ENCODE results near the gene MACF1.
A peak's percentile ranks its signal among the peaks of the same experiment; 100 is the strongest.
"Not testable (repeated sequence)": the region's sequence is repeated elsewhere in the genome, so short reads cannot be mapped to it uniquely, and the experiment has no call there.

MACF1 gene

GRCh38 chr1:39522661-39523567 lies 318.4 kb downstream of the MACF1 start:
- H3K27me3 Mint-ChIP-seq: no peaks in the 10 kb centered on the region
- DNase-seq: no peak
- H3K4me1 Mint-ChIP-seq: peaks cover 14% of the 10 kb centered on the region
- H3K9me3 Mint-ChIP-seq: no peaks in the 10 kb centered on the region
- H3K4me3 Mint-ChIP-seq: no peak overlapping the region
- CTCF ChIA-PET: no interaction called here
- no peak overlapping the region for H3K27ac Mint-ChIP-seq
- no peaks in the 10 kb centered on the region for H3K36me3 Mint-ChIP-seq

- Mint-ChIP-seq H3K27me3 (no peaks in the 10 kb centered on the region), H3K4me1 (peaks cover 14% of the 10 kb centered on the region), H3K36me3 (no peaks in the 10 kb centered on the region)
Measured at GRCh38 chr1:39524171-39524570, 319.7 kb downstream of the MACF1 start.

GRCh38 chr1:39524591-39525365 lies 320.3 kb downstream of the MACF1 start:
- Mint-ChIP-seq H3K4me3 (no peak overlapping the region), H3K9me3 (no peaks in the 10 kb centered on the region), H3K27ac (no peak overlapping the region)

More at GRCh38 chr1:39524171-39524570, 319.7 kb downstream of the MACF1 start:
- no peaks in the 10 kb centered on the region for H3K9me3 Mint-ChIP-seq
- CTCF ChIA-PET: no interaction called here
- no peak overlapping the region for H3K4me3 Mint-ChIP-seq
- DNase-seq: no peak
- peak overlapping the region; percentile 64 for H3K27ac Mint-ChIP-seq

GRCh38 chr1:39525366-39526165 lies 321.1 kb downstream of the MACF1 start:
- Mint-ChIP-seq H3K9me3 (no peaks in the 10 kb centered on the region), H3K4me1 (peaks cover 14% of the 10 kb centered on the region), H3K27ac (peak overlapping the region; percentile 7), H3K4me3 (no peak overlapping the region), H3K36me3 (no peaks in the 10 kb centered on the region), H3K27me3 (no peaks in the 10 kb centered on the region)
- CTCF ChIA-PET: interaction anchor here (2.6 kb wide), 1 partner anchor 14 kb away, joined by 11 read pairs; no protein-coding TSS in a partner anchor
- DNase-seq: peak; percentile 68

More at GRCh38 chr1:39524591-39525365, 320.3 kb downstream of the MACF1 start:
- Mint-ChIP-seq H3K36me3 (no peaks in the 10 kb centered on the region), H3K4me1 (peaks cover 14% of the 10 kb centered on the region), H3K27me3 (no peaks in the 10 kb centered on the region)
- DNase-seq: no peak
- CTCF ChIA-PET: no interaction called here

- Mint-ChIP-seq H3K9me3 (no peaks in the 10 kb centered on the region), H3K4me3 (no peak overlapping the region), H3K27ac (no peak overlapping the region), H3K27me3 (no peaks in the 10 kb centered on the region), H3K4me1 (peaks cover 14% of the 10 kb centered on the region), H3K36me3 (peaks cover 3% of the 10 kb centered on the region)
- no peak for DNase-seq
- CTCF ChIA-PET: interaction anchor here (0.6 to 2.6 kb wide), 2 partner anchors 13 to 196 kb away, joined by 3 to 11 read pairs; no protein-coding TSS in a partner anchor
Measured at GRCh38 chr1:39526466-39527189, 322.1 kb downstream of the MACF1 start.

- H3K27ac Mint-ChIP-seq, H3K9me3 Mint-ChIP-seq, DNase-seq, H3K36me3 Mint-ChIP-seq, H3K4me3 Mint-ChIP-seq, H3K27me3 Mint-ChIP-seq: not testable (repeated sequence)
- peaks cover 14% of the 10 kb centered on the region for H3K4me1 Mint-ChIP-seq
- CTCF ChIA-PET: interaction anchor here (2.6 kb wide), 1 partner anchor 13 kb away, joined by 11 read pairs; no protein-coding TSS in a partner anchor
Measured at GRCh38 chr1:39527190-39527579, 322.7 kb downstream of the MACF1 start.

GRCh38 chr1:39528082-39528481 lies 323.6 kb downstream of the MACF1 start:
- Mint-ChIP-seq H3K36me3 (peaks cover 5% of the 10 kb centered on the region), H3K27ac (no peak overlapping the region), H3K27me3 (no peaks in the 10 kb centered on the region), H3K4me1 (peaks cover 14% of the 10 kb centered on the region), H3K9me3 (no peaks in the 10 kb centered on the region), H3K4me3 (no peak overlapping the region)
- DNase-seq: no peak
- CTCF ChIA-PET: interaction anchor here (2.6 kb wide), 1 partner anchor 12 kb away, joined by 11 read pairs; no protein-coding TSS in a partner anchor

- Mint-ChIP-seq H3K27me3 (no peaks in the 10 kb centered on the region), H3K9me3 (no peaks in the 10 kb centered on the region), H3K4me3 (no peak overlapping the region), H3K27ac (no peak overlapping the region), H3K4me1 (peaks cover 9% of the 10 kb centered on the region), H3K36me3 (peaks cover 5% of the 10 kb centered on the region)
- no peak for DNase-seq
- CTCF ChIA-PET: interaction anchor here (1.0 kb wide), 1 partner anchor 13 kb away, joined by 3 read pairs; no protein-coding TSS in a partner anchor
Measured at GRCh38 chr1:39529901-39530535, 325.5 kb downstream of the MACF1 start.

- Mint-ChIP-seq H3K27me3 (no peaks in the 10 kb centered on the region), H3K9me3 (no peaks in the 10 kb centered on the region), H3K4me1 (no peaks in the 10 kb centered on the region), H3K4me3 (no peak overlapping the region), H3K27ac (no peak overlapping the region), H3K36me3 (peaks cover 5% of the 10 kb centered on the region)
- DNase-seq: no peak
- CTCF ChIA-PET: no interaction called here
Measured at GRCh38 chr1:39531526-39531925, 327.0 kb downstream of the MACF1 start.

GRCh38 chr1:39533442-39533841 lies 328.9 kb downstream of the MACF1 start:
- Mint-ChIP-seq H3K27me3 (no peaks in the 10 kb centered on the region), H3K36me3 (peaks cover 6% of the 10 kb centered on the region), H3K9me3 (no peaks in the 10 kb centered on the region), H3K27ac (no peak overlapping the region), H3K4me3 (no peak overlapping the region), H3K4me1 (no peaks in the 10 kb centered on the region)
- DNase-seq: no peak
- CTCF ChIA-PET: no interaction called here

Measured in activated naive CD4-positive, alpha-beta T cell treated with anti-CD3 and anti-CD28 coated beads, Interleukin-2, amount 10 ng/mL, durations not matched to agents 7 days and 5 days (primary cell).